ENCODE data around the gene PLSCR1. TPM values are rescaled to one million over a fixed set of nuclear protein-coding genes. Genes with fewer than 3 reads are reported as not detected.

Gene PLSCR1
- total and polyA plus RNA-seq, 2 donors (not counting 1 experiment from before 2014, with no cell fraction given) = 16.8 to 44.6 TPM

GRCh38 chr3:146559388-146559787 is 15.0 kb upstream of the PLSCR1 start:
- Histone ChIP-seq H3K36me3 (replicated peaks in 1 of 2; ENCODE audit: control extremely low read depth in 1 of 2, control insufficient read depth in 1 of 2, extremely low read depth in 1 of 2, insufficient read depth in 2 of 2, low read length in 1 of 2) (no peaks in the 10 kb centered on the region), H4K20me1 (ENCODE audit: control insufficient read depth, insufficient read depth, low read length, poor library complexity, severe bottlenecking) (no peaks in the 10 kb centered on the region), H3K9ac (ENCODE audit: low read length) (no peak overlapping the region), H3K4me1 (ENCODE audit: control insufficient read depth in 2 of 2, insufficient read depth in 2 of 2, low read length in 2 of 2) (no peaks in the 10 kb centered on the region), H3K79me2 (ENCODE audit: control insufficient read depth, insufficient read depth, low read length) (no peaks in the 10 kb centered on the region), H3K27ac (ENCODE audit: low read length in 2 of 2) (no peak overlapping the region), H3K4me2 (replicated peaks; ENCODE audit: low read depth, low read length, poor library complexity, severe bottlenecking) (no peak overlapping the region), H3K9me3 (ENCODE audit: control extremely low read depth in 1 of 3, control insufficient read depth in 2 of 3, insufficient read depth in 1 of 3, low read length in 2 of 3) (peaks cover 0 to 1% (median 0%) of the 10 kb centered on the region in 3 donors), H2AFZ (ENCODE audit: insufficient read depth, low read depth, low read length, poor library complexity, severe bottlenecking) (no peak overlapping the region), H3K4me3 (ENCODE audit: control extremely low read depth in 1 of 5, extremely low read depth in 1 of 5, insufficient read depth in 1 of 5, low read depth in 2 of 5, low read length in 4 of 5) (no peak overlapping the region), H3K27me3 (replicated peaks in 1 of 4; ENCODE audit: control extremely low read depth in 1 of 4, control insufficient read depth in 3 of 4, insufficient read depth in 4 of 4, low read length in 3 of 4) (no peaks in the 10 kb centered on the region)
- TF ChIP-seq CTCF (IDR thresholded peaks at IDR 0.05) (no peak), EZH2 (IDR thresholded peaks at IDR 0.05; ENCODE audit: borderline replicate concordance, insufficient read depth, low read depth, low read length, poor library complexity, severe bottlenecking) (no peak)
- no peaks in the 10 kb centered on the region for H3K9me3 Mint-ChIP-seq (ENCODE audit: insufficient read depth)
- DNase-seq (no peak), ATAC-seq (ENCODE audit: low read depth) (no peak)
- H3K4me3 Mint-ChIP-seq = no peak overlapping the region
- no peaks in the 10 kb centered on the region for H3K4me1 Mint-ChIP-seq
- H3K27ac Mint-ChIP-seq = no peak overlapping the region
- ChIA-PET POLR2A (no interaction called here), CTCF (interaction anchor here (1.0 kb wide), 1 partner anchor 19 kb away, joined by 3 read pairs; no protein-coding TSS in a partner anchor)
- intact Hi-C loops (cut with micrococcal nuclease) = no loop called here
- 93% methylated on average over 3 of the region's 3 CpGs for WGBS (ENCODE audit: insufficient coverage)
- H3K27me3 Mint-ChIP-seq = peaks cover 6% of the 10 kb centered on the region

GRCh38 chr3:146558781-146559180 is 14.4 kb upstream of the PLSCR1 start:
- H3K9me3 ChIP-seq (ENCODE audit: control extremely low read depth in 1 of 3, control insufficient read depth in 2 of 3, insufficient read depth in 1 of 3, low read length in 2 of 3) = peaks cover 0 to 1% (median 0%) of the 10 kb centered on the region in 3 donors
- H3K4me2 ChIP-seq (replicated peaks; ENCODE audit: low read depth, low read length, poor library complexity, severe bottlenecking) = no peak overlapping the region
- H3K4me3 Mint-ChIP-seq = no peak overlapping the region
- no peaks in the 10 kb centered on the region for H4K20me1 ChIP-seq (ENCODE audit: control insufficient read depth, insufficient read depth, low read length, poor library complexity, severe bottlenecking)
- no peaks in the 10 kb centered on the region for H3K9me3 Mint-ChIP-seq (ENCODE audit: insufficient read depth)
- ATAC-seq (ENCODE audit: low read depth) = no peak
- H3K27ac ChIP-seq (ENCODE audit: low read length in 2 of 2) = no peak overlapping the region
- H3K27me3 Mint-ChIP-seq = peaks cover 6% of the 10 kb centered on the region
- no peak overlapping the region for H3K4me3 ChIP-seq (ENCODE audit: control extremely low read depth in 1 of 5, extremely low read depth in 1 of 5, insufficient read depth in 1 of 5, low read depth in 2 of 5, low read length in 4 of 5)
- DNase-seq = no peak
- no peaks in the 10 kb centered on the region for H3K4me1 Mint-ChIP-seq
- H3K4me1 ChIP-seq (ENCODE audit: control insufficient read depth in 2 of 2, insufficient read depth in 2 of 2, low read length in 2 of 2) = no peaks in the 10 kb centered on the region
- H3K27ac Mint-ChIP-seq = no peak overlapping the region
- CTCF ChIA-PET = interaction anchor here (1.2 kb wide), 1 partner anchor 32 kb away, joined by 3 read pairs; no protein-coding TSS in a partner anchor
- POLR2A ChIA-PET = no interaction called here
- 40% methylated on average over 1 of the region's 2 CpGs for WGBS (ENCODE audit: insufficient coverage)
- H3K79me2 ChIP-seq (ENCODE audit: control insufficient read depth, insufficient read depth, low read length) = no peaks in the 10 kb centered on the region
- no peak overlapping the region for H2AFZ ChIP-seq (ENCODE audit: insufficient read depth, low read depth, low read length, poor library complexity, severe bottlenecking)
- intact Hi-C loops (cut with micrococcal nuclease) = no loop called here
- no peak overlapping the region for H3K9ac ChIP-seq (ENCODE audit: low read length)
- H3K36me3 ChIP-seq (replicated peaks in 1 of 2; ENCODE audit: control extremely low read depth in 1 of 2, control insufficient read depth in 1 of 2, extremely low read depth in 1 of 2, insufficient read depth in 2 of 2, low read length in 1 of 2) = no peaks in the 10 kb centered on the region
- no peaks in the 10 kb centered on the region for H3K27me3 ChIP-seq (replicated peaks in 1 of 4; ENCODE audit: control extremely low read depth in 1 of 4, control insufficient read depth in 3 of 4, insufficient read depth in 4 of 4, low read length in 3 of 4)
- TF ChIP-seq CTCF (IDR thresholded peaks at IDR 0.05) = no peak
- TF ChIP-seq EZH2 (IDR thresholded peaks at IDR 0.05; ENCODE audit: borderline replicate concordance, insufficient read depth, low read depth, low read length, poor library complexity, severe bottlenecking) = no peak
